Hepatic stellate cell (primary cell): ENCODE data around the gene TMEM132D.

ENCODE experiments used
- DNase-seq: peaks from one replicate; pipeline ENCODE4 v3.0.0; 2011; ENCODE audit warnings: low spot score

The TMEM132D gene

GRCh38 chr12:129873111-129873832, 30.6 kb downstream of the TMEM132D start:
- no peak for DNase-seq

GRCh38 chr12:129871991-129872972, 31.5 kb downstream of the TMEM132D start:
- DNase-seq, result no peak

GRCh38 chr12:129870796-129871195, 33.0 kb downstream of the TMEM132D start:
- no peak for DNase-seq

- no peak for DNase-seq
Observed at GRCh38 chr12:129870136-129870535, 33.7 kb downstream of the TMEM132D start.

- DNase-seq, result no peak
Observed at GRCh38 chr12:129868575-129868974, 35.2 kb downstream of the TMEM132D start.

- DNase-seq, result no peak
Observed at GRCh38 chr12:129863938-129864337, 39.9 kb downstream of the TMEM132D start.

- no peak for DNase-seq
Observed at GRCh38 chr12:129862561-129863175, 41.2 kb downstream of the TMEM132D start.

- no peak for DNase-seq
Observed at GRCh38 chr12:129861951-129862350, 41.9 kb downstream of the TMEM132D start.

GRCh38 chr12:129854591-129854990, 49.2 kb downstream of the TMEM132D start:
- no peak for DNase-seq

GRCh38 chr12:129851296-129851695, 52.5 kb downstream of the TMEM132D start:
- DNase-seq, result no peak

GRCh38 chr12:129848876-129849275, 54.9 kb downstream of the TMEM132D start:
- DNase-seq, result no peak

GRCh38 chr12:129847063-129847462, 56.8 kb downstream of the TMEM132D start:
- DNase-seq, result no peak

- DNase-seq, result no peak
Observed at GRCh38 chr12:129844662-129845220, 59.1 kb downstream of the TMEM132D start.

GRCh38 chr12:129841251-129841650, 62.6 kb downstream of the TMEM132D start:
- no peak for DNase-seq

GRCh38 chr12:129840145-129840884, 63.5 kb downstream of the TMEM132D start:
- DNase-seq, result no peak

- DNase-seq, result no peak
Observed at GRCh38 chr12:129839679-129840078, 64.1 kb downstream of the TMEM132D start.

GRCh38 chr12:129831294-129831693, 72.5 kb downstream of the TMEM132D start:
- no peak for DNase-seq

GRCh38 chr12:129830796-129831195, 73.0 kb downstream of the TMEM132D start:
- DNase-seq, result no peak

GRCh38 chr12:129827866-129828384, 75.9 kb downstream of the TMEM132D start:
- no peak for DNase-seq

GRCh38 chr12:129827102-129827865, 76.5 kb downstream of the TMEM132D start:
- no peak for DNase-seq

GRCh38 chr12:129826273-129826672, 77.6 kb downstream of the TMEM132D start:
- DNase-seq, result no peak
